ENCODE data around the gene EFR3B. TPM values are rescaled to one million over a fixed set of nuclear protein-coding genes. Genes with fewer than 3 reads are reported as not detected.

EFR3B gene
- total and polyA plus RNA-seq, 2 of the 13 experiments (the other 11 are each of a cell fraction or from before 2014, with no cell fraction given) = 0.42 TPM

- TF ChIP-seq, protein P1, sequence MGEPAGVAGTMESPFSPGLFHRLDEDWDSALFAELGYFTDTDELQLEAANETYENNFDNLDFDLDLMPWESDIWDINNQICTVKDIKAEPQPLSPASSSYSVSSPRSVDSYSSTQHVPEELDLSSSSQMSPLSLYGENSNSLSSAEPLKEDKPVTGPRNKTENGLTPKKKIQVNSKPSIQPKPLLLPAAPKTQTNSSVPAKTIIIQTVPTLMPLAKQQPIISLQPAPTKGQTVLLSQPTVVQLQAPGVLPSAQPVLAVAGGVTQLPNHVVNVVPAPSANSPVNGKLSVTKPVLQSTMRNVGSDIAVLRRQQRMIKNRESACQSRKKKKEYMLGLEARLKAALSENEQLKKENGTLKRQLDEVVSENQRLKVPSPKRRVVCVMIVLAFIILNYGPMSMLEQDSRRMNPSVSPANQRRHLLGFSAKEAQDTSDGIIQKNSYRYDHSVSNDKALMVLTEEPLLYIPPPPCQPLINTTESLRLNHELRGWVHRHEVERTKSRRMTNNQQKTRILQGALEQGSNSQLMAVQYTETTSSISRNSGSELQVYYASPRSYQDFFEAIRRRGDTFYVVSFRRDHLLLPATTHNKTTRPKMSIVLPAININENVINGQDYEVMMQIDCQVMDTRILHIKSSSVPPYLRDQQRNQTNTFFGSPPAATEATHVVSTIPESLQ (CRISPR knock-in tag; conservative IDR thresholded peaks at IDR 0.05) = no peak
- peak; percentile 8; the same call in 1 of the 2 replicates for TF ChIP-seq MEIS1 (CRISPR knock-in tag; IDR thresholded peaks at IDR 0.05; ENCODE audit: borderline replicate concordance)
- peak; percentile 76 for TF ChIP-seq IKZF4 (CRISPR knock-in tag; IDR thresholded peaks at IDR 0.05; ENCODE audit: borderline replicate concordance, low read depth, not compliant biosample characterization)
- TF ChIP-seq, protein P2, sequence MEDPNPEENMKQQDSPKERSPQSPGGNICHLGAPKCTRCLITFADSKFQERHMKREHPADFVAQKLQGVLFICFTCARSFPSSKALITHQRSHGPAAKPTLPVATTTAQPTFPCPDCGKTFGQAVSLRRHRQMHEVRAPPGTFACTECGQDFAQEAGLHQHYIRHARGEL (CRISPR knock-in tag; IDR thresholded peaks at IDR 0.05) = no peak
- TF ChIP-seq DRAP1 (CRISPR knock-in tag; IDR thresholded peaks at IDR 0.05) = no peak
- TF ChIP-seq ZNF282 (IDR thresholded peaks at IDR 0.05; ENCODE audit: partially characterized antibody) = no peak
- no peak for TF ChIP-seq GPN1 (CRISPR knock-in tag; IDR thresholded peaks at IDR 0.05; ENCODE audit: borderline replicate concordance)
- TF ChIP-seq ZNF703 (CRISPR knock-in tag; IDR thresholded peaks at IDR 0.05; ENCODE audit: borderline replicate concordance) = no peak
- TF ChIP-seq SP5 (CRISPR knock-in tag; IDR thresholded peaks at IDR 0.05; ENCODE audit: borderline replicate concordance, low read depth) = no peak
- TF ChIP-seq ATF1 (CRISPR knock-in tag; IDR thresholded peaks at IDR 0.05) = no peak
- no peak for TF ChIP-seq HOXA5 (CRISPR knock-in tag; IDR thresholded peaks at IDR 0.05)
- no peak for TF ChIP-seq PCBP2 (optimal IDR thresholded peaks at IDR 0.05; ENCODE audit: low read depth, low read length, poor library complexity, severe bottlenecking)
- TF ChIP-seq, protein P3, sequence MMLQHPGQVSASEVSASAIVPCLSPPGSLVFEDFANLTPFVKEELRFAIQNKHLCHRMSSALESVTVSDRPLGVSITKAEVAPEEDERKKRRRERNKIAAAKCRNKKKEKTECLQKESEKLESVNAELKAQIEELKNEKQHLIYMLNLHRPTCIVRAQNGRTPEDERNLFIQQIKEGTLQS (CRISPR knock-in tag; IDR thresholded peaks at IDR 0.05) = no peak
- TF ChIP-seq ZNF780A (CRISPR knock-in tag; IDR thresholded peaks at IDR 0.05) = no peak
- TF ChIP-seq ETV6 (CRISPR knock-in tag; conservative IDR thresholded peaks at IDR 0.05) = no peak
- TF ChIP-seq ZNF562 (CRISPR knock-in tag; IDR thresholded peaks at IDR 0.05; ENCODE audit: borderline replicate concordance) = no peak
- TF ChIP-seq GATAD2A (CRISPR knock-in tag; IDR thresholded peaks at IDR 0.05) = no peak
- no peak for TF ChIP-seq NFAT5 (CRISPR knock-in tag; IDR thresholded peaks at IDR 0.05)
- no peak for TF ChIP-seq ZNF337 (CRISPR knock-in tag; IDR thresholded peaks at IDR 0.05; ENCODE audit: borderline replicate concordance, low read depth)
- TF ChIP-seq AGO1 (IDR thresholded peaks at IDR 0.05; ENCODE audit: low read depth, low read length, poor library complexity, severe bottlenecking) = peak; percentile 35
- no peak for TF ChIP-seq ZNF816 (CRISPR knock-in tag; IDR thresholded peaks at IDR 0.05; ENCODE audit: borderline replicate concordance)
These were observed 705 bp downstream of the EFR3B start (continued) for GRCh38 chr2:25042321-25043240.
